ENCODE results near the gene GSTM1.

Gene GSTM1

DNA sequence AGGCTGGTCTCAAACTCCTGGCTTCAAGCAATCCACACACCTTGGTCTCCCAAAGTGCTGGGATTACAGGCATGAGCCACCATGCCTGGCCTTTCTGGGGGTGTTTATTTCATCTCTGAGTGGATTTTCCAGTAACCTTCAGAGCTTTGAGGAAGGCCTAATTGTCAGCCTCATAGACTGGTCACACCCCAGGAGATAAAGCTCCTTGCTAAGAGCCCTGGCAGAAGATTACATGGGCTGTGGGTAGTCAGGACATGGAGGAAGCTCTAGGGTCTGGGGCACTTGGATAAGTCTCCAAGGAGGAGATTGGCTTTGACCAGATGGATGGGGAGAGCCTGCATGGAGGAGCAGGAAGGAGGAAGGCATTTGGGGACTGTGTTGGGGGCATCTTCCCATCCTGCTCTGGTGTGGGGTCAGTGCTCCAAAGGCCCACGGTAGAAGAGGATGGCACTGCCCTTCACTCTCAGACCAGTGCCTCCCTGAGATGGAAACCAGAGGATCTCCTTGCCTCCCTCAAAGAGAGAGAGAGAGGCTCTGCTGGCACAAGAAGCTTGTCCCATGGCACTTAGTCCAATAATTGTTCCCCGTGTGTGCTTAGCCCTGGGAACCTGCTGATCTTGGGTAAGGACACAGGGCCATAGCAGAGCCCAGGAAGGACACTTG is 46.4 kb upstream of the GSTM1 start:
- Histone ChIP-seq H3K14ac (ENCODE audit: low read length in 2 of 2) (no peak overlapping the region), H4K8ac (ENCODE audit: low read length) (no peak overlapping the region), H3K4ac (ENCODE audit: low read depth in 1 of 2, low read length in 2 of 2) (no peak overlapping the region), H3K4me2 (ENCODE audit: low read length, poor library complexity, severe bottlenecking) (no peak overlapping the region), H3K36me3 (ENCODE audit: control insufficient read depth in 1 of 2, insufficient read depth in 2 of 2, low read depth in 1 of 2, low read length in 2 of 2) (no peaks in the 10 kb centered on the region), H3K9ac (ENCODE audit: low read length) (no peak overlapping the region), H3K9me3 (ENCODE audit: control insufficient read depth, low read length) (no peaks in the 10 kb centered on the region), H2BK15ac (ENCODE audit: low read depth, poor library complexity, severe bottlenecking) (no peak overlapping the region), H4K91ac (ENCODE audit: low read length) (no peak overlapping the region), H3K27ac (ENCODE audit: low read length, poor library complexity, severe bottlenecking) (no peak overlapping the region), H2AFZ (ENCODE audit: low read depth, low read length) (no peak overlapping the region), H2BK120ac (ENCODE audit: low read depth, low read length) (no peak overlapping the region), H3K4me3 (ENCODE audit: insufficient read depth in 1 of 2, low read depth in 1 of 2, low read length in 2 of 2) (no peak overlapping the region), H3K23ac (ENCODE audit: low read length in 2 of 2) (no peak overlapping the region), H2AK5ac (ENCODE audit: low read length, severe bottlenecking) (no peak overlapping the region), H3K79me1 (replicated peaks; ENCODE audit: low read length, poor library complexity, severe bottlenecking) (no peaks in the 10 kb centered on the region), H2BK12ac (ENCODE audit: low read length in 2 of 2) (no peak overlapping the region), H2BK5ac (ENCODE audit: low read depth, low read length, poor library complexity, severe bottlenecking) (no peak overlapping the region), H3K27me3 (ENCODE audit: control insufficient read depth in 1 of 2, insufficient read depth in 1 of 2, low read length in 2 of 2) (no peaks in the 10 kb centered on the region), H3K18ac (ENCODE audit: low read depth in 1 of 2, low read length in 2 of 2) (no peak overlapping the region), H3K4me1 (ENCODE audit: control insufficient read depth, insufficient read depth, low read depth, low read length) (peaks cover 9% of the 10 kb centered on the region)
- WGBS, result 80% methylated on average over 2 of the region's 2 CpGs
- DNase-seq, result no peak

DNA sequence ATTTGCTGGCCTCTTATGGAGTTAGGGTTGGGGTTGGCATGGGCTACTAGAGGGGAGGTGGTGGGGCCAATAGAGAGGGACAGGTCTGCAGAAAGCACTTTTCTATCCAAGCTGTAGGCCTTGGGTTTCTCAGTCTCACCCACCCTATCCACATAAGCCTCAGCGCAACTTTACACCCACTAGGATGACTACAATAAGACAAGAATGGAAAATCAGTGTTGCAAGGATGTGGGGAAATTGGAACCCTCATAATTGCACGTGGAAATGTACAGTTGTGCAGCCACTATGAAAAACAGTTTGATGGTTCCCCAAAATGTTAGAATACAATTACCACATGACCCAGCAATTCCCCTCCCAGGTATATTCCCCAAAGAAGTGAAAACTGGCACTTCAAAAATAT is 45.8 kb upstream of the GSTM1 start:
- Histone ChIP-seq H3K23ac (ENCODE audit: low read length in 2 of 2) (no peak overlapping the region), H2BK15ac (ENCODE audit: low read depth, poor library complexity, severe bottlenecking) (no peak overlapping the region), H4K8ac (ENCODE audit: low read length) (no peak overlapping the region), H3K4me3 (ENCODE audit: insufficient read depth in 1 of 2, low read depth in 1 of 2, low read length in 2 of 2) (no peak overlapping the region), H2BK120ac (ENCODE audit: low read depth, low read length) (no peak overlapping the region), H2AK5ac (ENCODE audit: low read length, severe bottlenecking) (no peak overlapping the region), H3K9ac (ENCODE audit: low read length) (no peak overlapping the region), H2BK5ac (ENCODE audit: low read depth, low read length, poor library complexity, severe bottlenecking) (no peak overlapping the region), H4K91ac (ENCODE audit: low read length) (no peak overlapping the region), H3K27me3 (ENCODE audit: control insufficient read depth in 1 of 2, insufficient read depth in 1 of 2, low read length in 2 of 2) (no peaks in the 10 kb centered on the region), H3K4me2 (ENCODE audit: low read length, poor library complexity, severe bottlenecking) (no peak overlapping the region), H3K79me1 (replicated peaks; ENCODE audit: low read length, poor library complexity, severe bottlenecking) (no peaks in the 10 kb centered on the region), H3K18ac (ENCODE audit: low read depth in 1 of 2, low read length in 2 of 2) (no peak overlapping the region), H2AFZ (ENCODE audit: low read depth, low read length) (no peak overlapping the region), H3K14ac (ENCODE audit: low read length in 2 of 2) (no peak overlapping the region), H3K27ac (ENCODE audit: low read length, poor library complexity, severe bottlenecking) (no peak overlapping the region), H3K36me3 (ENCODE audit: control insufficient read depth in 1 of 2, insufficient read depth in 2 of 2, low read depth in 1 of 2, low read length in 2 of 2) (no peaks in the 10 kb centered on the region), H3K4ac (ENCODE audit: low read depth in 1 of 2, low read length in 2 of 2) (no peak overlapping the region), H2BK12ac (ENCODE audit: low read length in 2 of 2) (no peak overlapping the region), H3K4me1 (ENCODE audit: control insufficient read depth, insufficient read depth, low read depth, low read length) (peaks cover 6% of the 10 kb centered on the region), H3K9me3 (ENCODE audit: control insufficient read depth, low read length) (no peaks in the 10 kb centered on the region)
- WGBS, result 82% methylated on average over 1 of the region's 2 CpGs
- DNase-seq, result no peak

DNA sequence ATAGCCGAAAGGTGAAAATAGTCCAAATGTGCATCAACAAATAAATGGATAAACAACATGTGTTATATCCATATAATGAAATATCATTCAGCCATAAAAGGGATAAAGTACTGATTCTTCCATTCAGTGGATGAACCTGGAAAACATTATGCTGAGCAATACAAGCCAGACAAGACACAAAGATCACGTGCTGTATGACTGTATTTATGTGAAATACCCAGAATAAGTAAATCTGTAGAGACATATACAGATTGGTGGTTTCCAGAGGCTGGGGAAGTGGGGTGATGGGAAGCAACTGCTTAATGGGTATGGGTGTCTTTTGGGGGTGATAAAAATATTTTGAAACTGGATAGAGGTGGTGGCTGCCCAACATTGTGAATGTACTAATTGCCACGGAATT is 45.0 kb upstream of the GSTM1 start:
- Histone ChIP-seq H3K27ac (ENCODE audit: low read length, poor library complexity, severe bottlenecking) (no peak overlapping the region), H2BK5ac (ENCODE audit: low read depth, low read length, poor library complexity, severe bottlenecking) (no peak overlapping the region), H4K8ac (ENCODE audit: low read length) (no peak overlapping the region), H3K9ac (ENCODE audit: low read length) (peak overlapping the region; percentile 63), H2BK120ac (ENCODE audit: low read depth, low read length) (no peak overlapping the region), H2AK5ac (ENCODE audit: low read length, severe bottlenecking) (no peak overlapping the region), H3K14ac (ENCODE audit: low read length in 2 of 2) (no peak overlapping the region), H2BK15ac (ENCODE audit: low read depth, poor library complexity, severe bottlenecking) (no peak overlapping the region), H3K36me3 (ENCODE audit: control insufficient read depth in 1 of 2, insufficient read depth in 2 of 2, low read depth in 1 of 2, low read length in 2 of 2) (no peaks in the 10 kb centered on the region), H3K4me3 (ENCODE audit: insufficient read depth in 1 of 2, low read depth in 1 of 2, low read length in 2 of 2) (no peak overlapping the region), H3K9me3 (ENCODE audit: control insufficient read depth, low read length) (no peaks in the 10 kb centered on the region), H3K4me2 (ENCODE audit: low read length, poor library complexity, severe bottlenecking) (no peak overlapping the region), H3K23ac (ENCODE audit: low read length in 2 of 2) (no peak overlapping the region), H2AFZ (ENCODE audit: low read depth, low read length) (no peak overlapping the region), H4K91ac (ENCODE audit: low read length) (no peak overlapping the region), H3K4ac (ENCODE audit: low read depth in 1 of 2, low read length in 2 of 2) (no peak overlapping the region), H3K18ac (ENCODE audit: low read depth in 1 of 2, low read length in 2 of 2) (no peak overlapping the region), H3K4me1 (ENCODE audit: control insufficient read depth, insufficient read depth, low read depth, low read length) (peaks cover 6% of the 10 kb centered on the region), H2BK12ac (ENCODE audit: low read length in 2 of 2) (no peak overlapping the region), H3K27me3 (ENCODE audit: control insufficient read depth in 1 of 2, insufficient read depth in 1 of 2, low read length in 2 of 2) (no peaks in the 10 kb centered on the region), H3K79me1 (replicated peaks; ENCODE audit: low read length, poor library complexity, severe bottlenecking) (no peaks in the 10 kb centered on the region)
- 50% methylated on average over 1 of the region's 3 CpGs for WGBS
- peak; percentile 41 for DNase-seq

DNA sequence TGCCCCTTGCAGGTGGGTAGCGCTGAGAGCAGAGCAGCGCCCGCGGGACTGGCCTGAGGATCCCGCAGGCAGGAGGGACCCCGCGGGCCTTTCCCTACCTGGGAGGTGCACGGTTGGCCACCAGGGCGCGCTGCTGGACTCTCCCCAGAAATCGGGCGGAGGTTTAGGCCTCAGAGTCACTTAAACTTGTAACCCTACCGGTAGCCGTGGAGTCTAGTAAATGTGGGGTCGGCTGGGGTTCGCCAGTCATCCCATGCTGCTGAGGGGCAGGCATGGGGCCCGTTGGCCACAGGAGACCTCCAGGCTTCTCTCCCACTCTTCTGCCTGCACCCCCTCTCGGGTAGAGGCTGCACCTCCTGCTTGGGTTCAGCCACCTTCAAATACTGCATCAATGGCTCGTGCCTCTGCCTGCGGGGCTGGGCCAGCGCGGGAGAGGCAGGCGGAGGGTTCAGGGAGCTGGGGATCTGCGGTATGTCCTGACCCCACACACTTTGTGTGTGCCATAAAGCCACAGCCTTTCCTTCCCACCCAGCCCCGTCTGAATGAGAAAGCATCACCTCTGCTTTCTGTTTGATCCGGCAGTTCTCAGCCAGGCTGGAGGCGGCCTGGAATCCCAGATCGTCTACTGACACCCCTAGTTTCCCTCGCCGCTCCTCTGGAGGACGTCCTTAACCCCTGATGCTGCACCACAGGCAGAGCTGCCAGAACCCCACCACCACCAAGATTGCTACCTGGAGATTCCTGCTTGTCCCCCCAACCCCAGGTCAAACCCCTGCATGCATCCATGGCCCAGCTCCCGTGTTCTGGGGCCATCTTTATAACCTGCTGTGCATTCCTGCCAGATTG is 44.0 kb upstream of the GSTM1 start:
- WGBS, result 46% methylated on average over 32 of the region's 32 CpGs
- H2AFZ ChIP-seq (ENCODE audit: low read depth, low read length), result peak overlapping the region; percentile 81

More for the DNA sequence above, 44.0 kb upstream of the GSTM1 start:
- H2BK5ac ChIP-seq (ENCODE audit: low read depth, low read length, poor library complexity, severe bottlenecking), result no peak overlapping the region
- H3K4ac ChIP-seq (ENCODE audit: low read depth in 1 of 2, low read length in 2 of 2), result peak overlapping the region; percentile 4 to 47
- peak overlapping the region in 1 of 2 experiments; percentile 34 for H3K4me3 ChIP-seq (ENCODE audit: insufficient read depth in 1 of 2, low read depth in 1 of 2, low read length in 2 of 2)
- no peaks in the 10 kb centered on the region for H3K9me3 ChIP-seq (ENCODE audit: control insufficient read depth, low read length)
- peaks cover 6% of the 10 kb centered on the region for H3K4me1 ChIP-seq (ENCODE audit: control insufficient read depth, insufficient read depth, low read depth, low read length)
- H3K27me3 ChIP-seq (ENCODE audit: control insufficient read depth in 1 of 2, insufficient read depth in 1 of 2, low read length in 2 of 2), result no peaks in the 10 kb centered on the region
- peak overlapping the region; percentile 63 for H3K9ac ChIP-seq (ENCODE audit: low read length)
- no peak overlapping the region for H2AK5ac ChIP-seq (ENCODE audit: low read length, severe bottlenecking)
- peak overlapping the region; percentile 98 for H4K8ac ChIP-seq (ENCODE audit: low read length)
- H2BK15ac ChIP-seq (ENCODE audit: low read depth, poor library complexity, severe bottlenecking), result no peak overlapping the region
- no peak overlapping the region for H3K27ac ChIP-seq (ENCODE audit: low read length, poor library complexity, severe bottlenecking)
- no peaks in the 10 kb centered on the region for H3K79me1 ChIP-seq (replicated peaks; ENCODE audit: low read length, poor library complexity, severe bottlenecking)
- peak overlapping the region; percentile 67 to 82 for H3K18ac ChIP-seq (ENCODE audit: low read depth in 1 of 2, low read length in 2 of 2)
- no peak overlapping the region for H2BK120ac ChIP-seq (ENCODE audit: low read depth, low read length)
- H3K23ac ChIP-seq (ENCODE audit: low read length in 2 of 2), result no peak overlapping the region
- peak overlapping the region; percentile 45 to 47 for H2BK12ac ChIP-seq (ENCODE audit: low read length in 2 of 2)
- H3K14ac ChIP-seq (ENCODE audit: low read length in 2 of 2), result peak overlapping the region in 1 of 2 experiments; percentile 13
- H3K4me2 ChIP-seq (ENCODE audit: low read length, poor library complexity, severe bottlenecking), result peak overlapping the region; percentile 26
- DNase-seq, result peak; percentile 76
- H4K91ac ChIP-seq (ENCODE audit: low read length), result peak overlapping the region; percentile 91
- no peaks in the 10 kb centered on the region for H3K36me3 ChIP-seq (ENCODE audit: control insufficient read depth in 1 of 2, insufficient read depth in 2 of 2, low read depth in 1 of 2, low read length in 2 of 2)

Data from mesenchymal stem cell (in vitro differentiated cells and primary cell).